GM23248 (cell line): ENCODE data around the gene CYP2U1.

ENCODE experiments used
- EZH2 ChIP-seq: fragments of 200-600 bp; sonication (generic); IDR thresholded peaks from 2 replicates; pipeline ENCODE4 v1.6.1; 2018; ENCODE audit warnings: antibody characterized with exemption, mild to moderate bottlenecking; ENCODE audit not compliant: insufficient read depth, poor library complexity, severe bottlenecking
- EZH2phosphoT487 ChIP-seq: fragments of 200-600 bp; sonication (generic); IDR thresholded peaks from 2 replicates; pipeline ENCODE4 v1.6.1; 2018; ENCODE audit warnings: antibody characterized with exemption, moderate library complexity, mild to moderate bottlenecking, low read depth; ENCODE audit not compliant: insufficient read depth

GRCh38 chr4:107997794-107998193 is 66.4 kb downstream of the CYP2U1 start:
- no peak for TF ChIP-seq EZH2phosphoT487
- no peak for TF ChIP-seq EZH2
